Endothelial cell of umbilical vein (primary cell): Measurements from ENCODE around the gene SERPINA3. TPM values are rescaled to one million over a fixed set of nuclear protein-coding genes. Genes with fewer than 3 reads are reported as not detected.

Experiments used
- BruUV-seq: library from RNA; stranded (reverse); fragments of 400-500 nt; replicated peaks from 2 replicates; lab custom pipeline; 2021; lab: Mats Ljungman, UMichigan
- CTCF ChIA-PET: fragments of 300-600, 350-600 bp; sonication (Branson Sonifier 250); formaldehyde crosslinking; loops from one replicate; lab custom pipeline; 2021; ENCODE audit warnings: antibody characterized with exemption, inconsistent platforms; lab: Charles Lee
- POLR2A ChIA-PET: fragments of 300-600, 350-600 bp; sonication (Branson Sonifier 250); formaldehyde crosslinking; loops from one replicate; lab custom pipeline; 2021; ENCODE audit warnings: antibody characterized with exemption, inconsistent platforms; lab: Charles Lee
- DNase-seq: peaks from one replicate; pipeline ENCODE4 v3.0.0-alpha.2; 2011; ENCODE audit warnings: low read depth, low spot score
- FAIRE-seq: peaks from 2 replicates; lab custom pipeline; 2011; peaks lifted over from hg19 to GRCh38; lab: Jason Lieb, UNC
- H2AFZ ChIP-seq: 2 replicates; pipeline ENCODE4 v1.6.0; 2012; ENCODE audit warnings: low read depth, low read length, control low read depth, inconsistent platforms
- H3K27ac ChIP-seq: 2 replicates; pipeline ENCODE4 v1.5.1; 2011; ENCODE audit warnings: low read depth, mild to moderate bottlenecking, control low read depth, low read length, moderate library complexity; ENCODE audit not compliant: insufficient read depth
- H3K27me3 ChIP-seq, 2 experiments: 2 replicates each; pipeline versions ENCODE4 v1.6.0 to v1.6.1; 2011; ENCODE audit warnings: low read length in 2 of 2, mixed read lengths in 1 of 2; ENCODE audit not compliant: control insufficient read depth in 2 of 2, insufficient read depth in 2 of 2
- H3K36me3 ChIP-seq, 2 experiments: 2 replicates in 1 of 2; 3 replicates in 1 of 2; pipeline ENCODE4 v1.5.1; 2011; ENCODE audit warnings: low read length in 2 of 2, mild to moderate bottlenecking in 1 of 2, moderate library complexity in 1 of 2; ENCODE audit not compliant: control insufficient read depth in 2 of 2, insufficient read depth in 2 of 2; ENCODE audit errors: extremely low read depth in 1 of 2
- H3K4me1 ChIP-seq: 3 replicates; pipeline ENCODE4 v1.5.1; 2011; ENCODE audit warnings: mild to moderate bottlenecking, low read length; ENCODE audit not compliant: control insufficient read depth, insufficient read depth; ENCODE audit errors: extremely low read depth
- H3K4me2 ChIP-seq: 2 replicates; pipeline ENCODE4 v1.6.1; 2011; ENCODE audit warnings: low read length, control low read depth, mixed read lengths; ENCODE audit not compliant: insufficient read depth
- H3K4me3 ChIP-seq, 3 experiments: fragments of 200-600 bp in 1 of 3; sonication (generic), shearing (Covaris generic) in 1 of 3; replicated peaks in 1 of 3; 2 replicates each; pipeline ENCODE4 v1.5.1; 2011 to 2016; ENCODE audit warnings: control low read depth in 3 of 3, low read length in 3 of 3, mild to moderate bottlenecking in 2 of 3, inconsistent platforms in 1 of 3, low read depth in 1 of 3, moderate library complexity in 1 of 3; ENCODE audit not compliant: insufficient read depth in 1 of 3
- H3K79me2 ChIP-seq: 2 replicates; pipeline ENCODE4 v1.6.0; 2012; ENCODE audit warnings: low read length, inconsistent platforms; ENCODE audit not compliant: control insufficient read depth, insufficient read depth
- H3K9ac ChIP-seq: replicated peaks from 2 replicates; pipeline ENCODE3; 2011; ENCODE audit warnings: low read length, control low read depth; ENCODE audit not compliant: insufficient read depth; ENCODE audit errors: extremely low read depth
- H3K9me1 ChIP-seq: replicated peaks from 3 replicates; pipeline ENCODE4 v1.6.0; 2011; ENCODE audit warnings: mild to moderate bottlenecking, low read length; ENCODE audit not compliant: control insufficient read depth, insufficient read depth; ENCODE audit errors: extremely low read depth
- H3K9me3 ChIP-seq: replicated peaks from 2 replicates; pipeline ENCODE4 v1.5.1; 2012; ENCODE audit warnings: low read length, inconsistent platforms; ENCODE audit not compliant: control insufficient read depth, insufficient read depth
- H4K20me1 ChIP-seq: replicated peaks from 2 replicates; pipeline ENCODE3; 2011; ENCODE audit warnings: mild to moderate bottlenecking, low read length; ENCODE audit not compliant: control insufficient read depth, insufficient read depth; ENCODE audit errors: extremely low read depth
- CTCF ChIP-seq, 2 donors: IDR thresholded peaks; 1 replicate in 1 of 2; 2 replicates in 1 of 2; pipeline ENCODE4 v1.5.1; 2011; ENCODE audit warnings: low read length in 2 of 2, mild to moderate bottlenecking in 2 of 2, moderate library complexity in 2 of 2, control low read depth in 1 of 2, inconsistent platforms in 1 of 2, low read depth in 1 of 2; ENCODE audit not compliant: insufficient read depth in 1 of 2; ENCODE audit errors: extremely low read depth in 1 of 2
- EZH2 ChIP-seq: IDR thresholded peaks from 2 replicates; pipeline ENCODE4 v1.6.1; 2012; ENCODE audit warnings: borderline replicate concordance, low read depth, mild to moderate bottlenecking, moderate library complexity, low read length, inconsistent platforms; ENCODE audit not compliant: severe bottlenecking
- FOS ChIP-seq: IDR thresholded peaks from 2 replicates; pipeline ENCODE4 v1.6.1; 2011; ENCODE audit warnings: mild to moderate bottlenecking, low read length, moderate library complexity, borderline replicate concordance; ENCODE audit not compliant: insufficient read depth
- GATA2 ChIP-seq: IDR thresholded peaks from 2 replicates; pipeline ENCODE4 v1.7.0; 2011; ENCODE audit warnings: low read depth, mild to moderate bottlenecking, moderate library complexity, mixed read lengths, low read length; ENCODE audit not compliant: insufficient read length, insufficient read depth
- JUN ChIP-seq: IDR thresholded peaks from 2 replicates; pipeline ENCODE4 v1.6.1; 2011; ENCODE audit warnings: borderline replicate concordance, low read depth; ENCODE audit not compliant: insufficient read length, insufficient read depth
- MAX ChIP-seq: IDR thresholded peaks from 2 replicates; pipeline ENCODE4 v1.6.1; 2011; ENCODE audit not compliant: insufficient read depth, insufficient read length
- MYC ChIP-seq: IDR thresholded peaks from one replicate; pipeline ENCODE4 v1.6.1; 2011; ENCODE audit warnings: mild to moderate bottlenecking, low read depth, low read length
- POLR2A ChIP-seq: IDR thresholded peaks from 2 replicates; pipeline ENCODE4 v1.6.1; 2012; ENCODE audit warnings: low read depth, mild to moderate bottlenecking, control low read depth, low read length
- POLR2AphosphoS5 ChIP-seq: IDR thresholded peaks from 2 replicates; pipeline ENCODE4 v1.6.1; 2012; ENCODE audit warnings: low read depth, mild to moderate bottlenecking, control low read depth, low read length, moderate library complexity; ENCODE audit not compliant: insufficient read depth
- dilution Hi-C: fragments of 300-500 bp; cut with MboI; formaldehyde crosslinking; loops from one replicate; pipeline ENCODE4 v1.15.0; 2019; ENCODE audit warnings: low sequenced_read_pairs; ENCODE audit not compliant: extremely low pct_ligation_motif_present
- intact Hi-C: fragments of 100-400 bp; cut with micrococcal nuclease; formaldehyde crosslinking; loops from one replicate; pipeline ENCODE4 v1.10.0; 2022
- polyA plus RNA-seq, 4 experiments: library from polyadenylated mRNA; depleted of rRNA in 3 of 4; stranded (reverse) in 3 of 4; unstranded in 1 of 4; fragments of >200 nt; gene quantifications; 2 replicates each; pipeline versions ENCODE4 v1.2.1 to v1.2.3, GENCODE V29; 2011 to 2012; ENCODE audit warnings: missing spikeins in 1 of 4
- total RNA-seq: library from RNA; stranded (reverse); gene quantifications from 2 replicates; pipeline ENCODE4 v1.2.3, GENCODE V29; 2021

SERPINA3 gene
- total and polyA plus RNA-seq, 2 donors (not counting 3 experiments of a cell fraction or from before 2014, with no cell fraction given): not detected

GRCh38 chr14:94572637-94573303, 39.4 kb upstream of the SERPINA3 start:
- Histone ChIP-seq H3K36me3 (no peaks in the 10 kb centered on the region), H4K20me1 (no peaks in the 10 kb centered on the region), H3K9me1 (no peaks in the 10 kb centered on the region), H3K27ac (no peak overlapping the region), H3K9ac (no peak overlapping the region), H3K4me2 (no peak overlapping the region), H3K79me2 (no peaks in the 10 kb centered on the region), H3K4me1 (no peaks in the 10 kb centered on the region), H2AFZ (no peak overlapping the region), H3K4me3 (no peak overlapping the region), H3K27me3 (no peaks in the 10 kb centered on the region), H3K9me3 (no peaks in the 10 kb centered on the region)
- POLR2A ChIA-PET: no interaction called here
- TF ChIP-seq EZH2 (no peak), POLR2A (no peak), MYC (no peak), POLR2AphosphoS5 (no peak), MAX (no peak), GATA2 (no peak), JUN (no peak), FOS (no peak), CTCF (IDR thresholded peaks at IDR 0.05; ENCODE audit: extremely low read depth in 1 of 2, insufficient read depth in 1 of 2, low read depth in 1 of 2, low read length in 2 of 2) (no peak)
- dilution Hi-C loops (no loop called here), intact Hi-C loops (no loop called here)
- BruUV-seq: no TSS peak
- DNase-seq (no peak), FAIRE-seq (no peak)
- CTCF ChIA-PET: no interaction called here
